Liver (tissue), 9 donors: ENCODE measurements around the gene CCDC12. TPM values are rescaled to one million over a fixed set of nuclear protein-coding genes. Genes with fewer than 3 reads are reported as not detected.

Source experiments
- DNase-seq: peaks from one replicate; pipeline ENCODE4 v3.0.0-alpha.2; 2017; ENCODE audit warnings: low spot score
- H3K27ac ChIP-seq, 2 donors: one replicate each; pipeline ENCODE4 v1.7.0; 2013; ENCODE audit warnings: inconsistent platforms in 2 of 2, low read length in 2 of 2, control low read depth in 1 of 2, low read depth in 1 of 2, mild to moderate bottlenecking in 1 of 2
- H3K27me3 ChIP-seq, 4 donors: one replicate each; pipeline versions ENCODE4 v1.6.1 to v1.7.0; 2013; ENCODE audit warnings: low read length in 3 of 4, inconsistent platforms in 1 of 4, mild to moderate bottlenecking in 1 of 4, moderate library complexity in 1 of 4; ENCODE audit not compliant: control insufficient read depth in 4 of 4, insufficient read depth in 4 of 4
- H3K36me3 ChIP-seq, 4 donors: one replicate each; pipeline versions ENCODE4 v1.6.1 to v1.7.0; 2013; ENCODE audit warnings: low read length in 3 of 4, mild to moderate bottlenecking in 3 of 4, low read depth in 1 of 4, moderate library complexity in 1 of 4; ENCODE audit not compliant: control insufficient read depth in 4 of 4, insufficient read depth in 3 of 4
- H3K4me1 ChIP-seq, 4 donors: one replicate each; pipeline versions ENCODE4 v1.6.1 to v1.7.0; 2013; ENCODE audit warnings: low read length in 3 of 4, mild to moderate bottlenecking in 3 of 4, moderate library complexity in 1 of 4; ENCODE audit not compliant: control insufficient read depth in 4 of 4, insufficient read depth in 4 of 4
- H3K4me3 ChIP-seq, 3 donors: one replicate each; pipeline versions ENCODE4 v1.6.1 to v1.7.0; 2013; ENCODE audit warnings: low read length in 3 of 3, control low read depth in 1 of 3, low read depth in 1 of 3, mild to moderate bottlenecking in 1 of 3
- H3K9ac ChIP-seq, 2 donors: one replicate each; pipeline ENCODE4 v1.7.0; 2013; ENCODE audit warnings: low read length in 2 of 2, mild to moderate bottlenecking in 2 of 2, moderate library complexity in 2 of 2, control low read depth in 1 of 2, low read depth in 1 of 2
- H3K9me3 ChIP-seq, 4 donors: one replicate each; pipeline versions ENCODE4 v1.6.1 to v1.7.0; 2013; ENCODE audit warnings: low read length in 3 of 4; ENCODE audit not compliant: control insufficient read depth in 4 of 4
- ATF3 ChIP-seq: IDR thresholded peaks from 2 replicates; pipeline ENCODE4 v1.6.1; 2016; ENCODE audit warnings: antibody characterized with exemption
- FOXA1 ChIP-seq: IDR thresholded peaks from 2 replicates; pipeline ENCODE4 v1.6.1; 2016; ENCODE audit warnings: antibody characterized with exemption
- FOXA2 ChIP-seq: IDR thresholded peaks from 2 replicates; pipeline ENCODE4 v1.6.1; 2016; ENCODE audit warnings: antibody characterized with exemption
- GABPA ChIP-seq, 2 donors: IDR thresholded peaks in 1 of 2; conservative IDR thresholded peaks in 1 of 2; 2 replicates each; pipeline ENCODE4 v1.6.1; 2016; ENCODE audit warnings: antibody characterized with exemption in 2 of 2, mild to moderate bottlenecking in 1 of 2, moderate library complexity in 1 of 2
- HNF4A ChIP-seq, 2 donors: conservative IDR thresholded peaks; 2 replicates each; pipeline ENCODE4 v1.6.1; 2016; ENCODE audit warnings: antibody characterized with exemption in 2 of 2, mild to moderate bottlenecking in 2 of 2
- HNF4G ChIP-seq: IDR thresholded peaks from 2 replicates; pipeline ENCODE4 v1.6.1; 2016; ENCODE audit warnings: antibody characterized with exemption
- JUND ChIP-seq, 2 donors: IDR thresholded peaks; 2 replicates each; pipeline ENCODE4 v1.6.1; 2016; ENCODE audit warnings: antibody characterized with exemption in 2 of 2
- NR2F2 ChIP-seq: IDR thresholded peaks from 2 replicates; pipeline ENCODE4 v1.6.1; 2016; ENCODE audit warnings: antibody characterized with exemption
- RAD21 ChIP-seq, 2 donors: IDR thresholded peaks; 2 replicates each; pipeline ENCODE4 v1.6.1; 2016; ENCODE audit warnings: antibody characterized with exemption in 2 of 2, mild to moderate bottlenecking in 2 of 2
- RXRA ChIP-seq, 2 donors: IDR thresholded peaks; 2 replicates each; pipeline ENCODE4 v1.6.1; 2017 to 2018; ENCODE audit warnings: antibody characterized with exemption in 2 of 2, mild to moderate bottlenecking in 1 of 2
- SP1 ChIP-seq: IDR thresholded peaks from 2 replicates; pipeline ENCODE4 v1.6.1; 2018; ENCODE audit warnings: antibody characterized with exemption, mild to moderate bottlenecking
- TAF1 ChIP-seq: conservative IDR thresholded peaks from 2 replicates; pipeline ENCODE4 v1.6.1; 2016; ENCODE audit warnings: antibody characterized with exemption, mild to moderate bottlenecking
- YY1 ChIP-seq: IDR thresholded peaks from 2 replicates; pipeline ENCODE4 v1.6.1; 2016; ENCODE audit warnings: antibody characterized with exemption, mild to moderate bottlenecking
- WGBS: extraction: QIAGEN DNeasy Blood & Tissue Kit; methylation state at CpG from one replicate; pipeline ENCODE4 v1.1.7; 2013; 5-methylcytosine and 5-hydroxymethylcytosine counted together
- polyA plus RNA-seq, 2 donors: library from polyadenylated mRNA; stranded (reverse) in 1 of 2; unstranded in 1 of 2; fragments of 200-250 nt in 1 of 2; fragments of >200 nt in 1 of 2; fragmentation: Nextera tagmentation in 1 of 2; extraction: Ambion mirVana in 1 of 2; gene quantifications; one replicate each; pipeline versions ENCODE4 v1.2.1 to v1.2.3, GENCODE V29; 2013 to 2015
- total RNA-seq, 2 donors: library from RNA; depleted of rRNA; stranded (reverse); fragments of >200 nt; gene quantifications; one replicate each; pipeline ENCODE4 v1.2.3, GENCODE V29; 2014
- TF ChIP-seq, protein P1 (sequence below): IDR thresholded peaks from 2 replicates; pipeline ENCODE4 v1.6.1; 2016; ENCODE audit warnings: antibody characterized with exemption
- TF ChIP-seq, protein P2 (sequence below): IDR thresholded peaks from 2 replicates; pipeline ENCODE4 v1.6.1; 2016; ENCODE audit warnings: antibody characterized with exemption
- TF ChIP-seq, protein P3 (sequence below): fragments of 150-350 bp; IDR thresholded peaks from 2 replicates; pipeline ENCODE4 v1.5.1; 2017; ENCODE audit warnings: improper control_type of control experiment, low read depth, low read length; ENCODE audit not compliant: missing input control
- TF ChIP-seq, protein P4 (sequence below): IDR thresholded peaks from 2 replicates; pipeline ENCODE4 v1.6.1; 2016; ENCODE audit warnings: antibody characterized with exemption, mild to moderate bottlenecking
- donor health status: healthy.
- donor health status: healthy.
- donor health status: healthy.
- donor health status: healthy.
- donor health status: healthy.

The CCDC12 gene
- total and polyA plus RNA-seq, 4 donors = 8.5 to 35.1 (median 26.6) TPM

- Histone ChIP-seq H3K27ac (peak overlapping the region; percentile 47 to 70), H3K9me3 (no peaks in the 10 kb centered on the region), H3K9ac (no peak overlapping the region), H3K4me1 (peaks cover 32 to 79% (median 63%) of the 10 kb centered on the region in 4 donors), H3K36me3 (peaks cover 0 to 4% (median 1%) of the 10 kb centered on the region in 4 donors), H3K27me3 (no peaks in the 10 kb centered on the region), H3K4me3 (no peak overlapping the region)
- TF ChIP-seq HNF4A (conservative IDR thresholded peaks at IDR 0.05) (no peak), SP1 (no peak), RXRA (IDR thresholded peaks at IDR 0.05) (no peak), TAF1 (no peak), HNF4G (no peak), GABPA (IDR thresholded peaks at IDR 0.05 in 1 of 2, conservative IDR thresholded peaks at IDR 0.05 in 1 of 2) (no peak), RAD21 (IDR thresholded peaks at IDR 0.05) (no peak), FOXA2 (no peak), ATF3 (no peak), JUND (IDR thresholded peaks at IDR 0.05) (no peak), FOXA1 (no peak), YY1 (no peak), NR2F2 (no peak)
- TF ChIP-seq, protein P1, sequence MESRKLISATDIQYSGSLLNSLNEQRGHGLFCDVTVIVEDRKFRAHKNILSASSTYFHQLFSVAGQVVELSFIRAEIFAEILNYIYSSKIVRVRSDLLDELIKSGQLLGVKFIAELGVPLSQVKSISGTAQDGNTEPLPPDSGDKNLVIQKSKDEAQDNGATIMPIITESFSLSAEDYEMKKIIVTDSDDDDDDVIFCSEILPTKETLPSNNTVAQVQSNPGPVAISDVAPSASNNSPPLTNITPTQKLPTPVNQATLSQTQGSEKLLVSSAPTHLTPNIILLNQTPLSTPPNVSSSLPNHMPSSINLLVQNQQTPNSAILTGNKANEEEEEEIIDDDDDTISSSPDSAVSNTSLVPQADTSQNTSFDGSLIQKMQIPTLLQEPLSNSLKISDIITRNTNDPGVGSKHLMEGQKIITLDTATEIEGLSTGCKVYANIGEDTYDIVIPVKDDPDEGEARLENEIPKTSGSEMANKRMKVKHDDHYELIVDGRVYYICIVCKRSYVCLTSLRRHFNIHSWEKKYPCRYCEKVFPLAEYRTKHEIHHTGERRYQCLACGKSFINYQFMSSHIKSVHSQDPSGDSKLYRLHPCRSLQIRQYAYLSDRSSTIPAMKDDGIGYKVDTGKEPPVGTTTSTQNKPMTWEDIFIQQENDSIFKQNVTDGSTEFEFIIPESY = no peak
- TF ChIP-seq, protein P2, sequence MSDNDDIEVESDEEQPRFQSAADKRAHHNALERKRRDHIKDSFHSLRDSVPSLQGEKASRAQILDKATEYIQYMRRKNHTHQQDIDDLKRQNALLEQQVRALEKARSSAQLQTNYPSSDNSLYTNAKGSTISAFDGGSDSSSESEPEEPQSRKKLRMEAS = no peak
- TF ChIP-seq, protein P3, sequence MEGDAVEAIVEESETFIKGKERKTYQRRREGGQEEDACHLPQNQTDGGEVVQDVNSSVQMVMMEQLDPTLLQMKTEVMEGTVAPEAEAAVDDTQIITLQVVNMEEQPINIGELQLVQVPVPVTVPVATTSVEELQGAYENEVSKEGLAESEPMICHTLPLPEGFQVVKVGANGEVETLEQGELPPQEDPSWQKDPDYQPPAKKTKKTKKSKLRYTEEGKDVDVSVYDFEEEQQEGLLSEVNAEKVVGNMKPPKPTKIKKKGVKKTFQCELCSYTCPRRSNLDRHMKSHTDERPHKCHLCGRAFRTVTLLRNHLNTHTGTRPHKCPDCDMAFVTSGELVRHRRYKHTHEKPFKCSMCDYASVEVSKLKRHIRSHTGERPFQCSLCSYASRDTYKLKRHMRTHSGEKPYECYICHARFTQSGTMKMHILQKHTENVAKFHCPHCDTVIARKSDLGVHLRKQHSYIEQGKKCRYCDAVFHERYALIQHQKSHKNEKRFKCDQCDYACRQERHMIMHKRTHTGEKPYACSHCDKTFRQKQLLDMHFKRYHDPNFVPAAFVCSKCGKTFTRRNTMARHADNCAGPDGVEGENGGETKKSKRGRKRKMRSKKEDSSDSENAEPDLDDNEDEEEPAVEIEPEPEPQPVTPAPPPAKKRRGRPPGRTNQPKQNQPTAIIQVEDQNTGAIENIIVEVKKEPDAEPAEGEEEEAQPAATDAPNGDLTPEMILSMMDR = no peak
- TF ChIP-seq, protein P4, sequence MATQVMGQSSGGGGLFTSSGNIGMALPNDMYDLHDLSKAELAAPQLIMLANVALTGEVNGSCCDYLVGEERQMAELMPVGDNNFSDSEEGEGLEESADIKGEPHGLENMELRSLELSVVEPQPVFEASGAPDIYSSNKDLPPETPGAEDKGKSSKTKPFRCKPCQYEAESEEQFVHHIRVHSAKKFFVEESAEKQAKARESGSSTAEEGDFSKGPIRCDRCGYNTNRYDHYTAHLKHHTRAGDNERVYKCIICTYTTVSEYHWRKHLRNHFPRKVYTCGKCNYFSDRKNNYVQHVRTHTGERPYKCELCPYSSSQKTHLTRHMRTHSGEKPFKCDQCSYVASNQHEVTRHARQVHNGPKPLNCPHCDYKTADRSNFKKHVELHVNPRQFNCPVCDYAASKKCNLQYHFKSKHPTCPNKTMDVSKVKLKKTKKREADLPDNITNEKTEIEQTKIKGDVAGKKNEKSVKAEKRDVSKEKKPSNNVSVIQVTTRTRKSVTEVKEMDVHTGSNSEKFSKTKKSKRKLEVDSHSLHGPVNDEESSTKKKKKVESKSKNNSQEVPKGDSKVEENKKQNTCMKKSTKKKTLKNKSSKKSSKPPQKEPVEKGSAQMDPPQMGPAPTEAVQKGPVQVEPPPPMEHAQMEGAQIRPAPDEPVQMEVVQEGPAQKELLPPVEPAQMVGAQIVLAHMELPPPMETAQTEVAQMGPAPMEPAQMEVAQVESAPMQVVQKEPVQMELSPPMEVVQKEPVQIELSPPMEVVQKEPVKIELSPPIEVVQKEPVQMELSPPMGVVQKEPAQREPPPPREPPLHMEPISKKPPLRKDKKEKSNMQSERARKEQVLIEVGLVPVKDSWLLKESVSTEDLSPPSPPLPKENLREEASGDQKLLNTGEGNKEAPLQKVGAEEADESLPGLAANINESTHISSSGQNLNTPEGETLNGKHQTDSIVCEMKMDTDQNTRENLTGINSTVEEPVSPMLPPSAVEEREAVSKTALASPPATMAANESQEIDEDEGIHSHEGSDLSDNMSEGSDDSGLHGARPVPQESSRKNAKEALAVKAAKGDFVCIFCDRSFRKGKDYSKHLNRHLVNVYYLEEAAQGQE = no peak
- DNase-seq = no peak
- 81% methylated on average over 1 of the region's 1 CpG for WGBS
Measured at GRCh38 chr3:46971742-46972141, 4.8 kb downstream of the CCDC12 start.

DNA sequence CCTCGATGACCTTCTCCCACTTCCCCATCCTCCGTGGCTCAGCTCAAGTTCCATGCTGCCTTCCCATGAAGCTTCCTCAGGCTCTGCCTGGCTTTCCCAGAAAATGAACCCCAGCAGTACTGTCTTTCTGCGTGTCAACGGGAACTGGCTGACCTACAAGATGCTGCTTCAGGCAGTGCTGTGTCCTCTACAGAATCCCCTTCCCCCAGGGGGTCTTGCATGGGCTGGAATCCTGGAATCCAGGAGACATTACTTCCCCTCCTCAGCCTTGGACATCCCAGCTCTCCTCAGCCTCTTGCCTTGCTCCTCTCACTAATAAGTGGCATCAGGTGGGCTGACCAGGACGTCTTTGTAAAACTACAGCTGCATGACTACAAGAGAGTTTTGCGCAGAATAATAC, 5.4 kb downstream of the CCDC12 start:
- no peaks in the 10 kb centered on the region for H3K9me3 ChIP-seq
- H3K27ac ChIP-seq = peak overlapping the region; percentile 47 to 70
- no peak for DNase-seq
- TF ChIP-seq GABPA (IDR thresholded peaks at IDR 0.05 in 1 of 2, conservative IDR thresholded peaks at IDR 0.05 in 1 of 2) (no peak), TAF1 (no peak)
- H3K4me1 ChIP-seq = peaks cover 36 to 82% (median 67%) of the 10 kb centered on the region in 4 donors
- no peak overlapping the region for H3K9ac ChIP-seq
- peaks cover 0 to 4% (median 1%) of the 10 kb centered on the region in 4 donors for H3K36me3 ChIP-seq
- WGBS = 35% methylated on average over 6 of the region's 6 CpGs
- H3K27me3 ChIP-seq = no peaks in the 10 kb centered on the region
- H3K4me3 ChIP-seq = peak overlapping the region in 1 of 3 donors; percentile 8
